ENCODE measurements around the gene NDUFB8. TPM values are rescaled to one million over a fixed set of nuclear protein-coding genes. Genes with fewer than 3 reads are reported as not detected.

NDUFB8 gene
- total and polyA plus RNA-seq, 9 donors, result 99.4 to 262 (median 150) TPM

GRCh38 chr10:100518761-100519241 lies 10.9 kb downstream of the NDUFB8 start:
- intact Hi-C loops (cut with DNase I), result loop anchor here in 1 of 4 donors (10.0 kb wide), 2 partner anchors 184 to 214 kb away; partner anchors contain the start of gene PKD2L1
- Histone ChIP-seq H3K27me3 (no peaks in the 10 kb centered on the region), H3K4me3 (peak overlapping the region; percentile 34), H3K4me1 (ENCODE audit: insufficient read depth) (peaks cover 8% of the 10 kb centered on the region), H3K36me3 (no peaks in the 10 kb centered on the region), H3K27ac (no peak overlapping the region), H3K9me3 (no peaks in the 10 kb centered on the region)
- 7 to 14% (median 10%) methylated on average over 7 of the region's 7 CpGs for WGBS, 3 donors
- TF ChIP-seq CTCF (IDR thresholded peaks at IDR 0.05), result peak in 2 of 3 donors; percentile 32 to 74
- TF ChIP-seq POLR2A (IDR thresholded peaks at IDR 0.05), result no peak
- no peak for TF ChIP-seq EP300 (IDR thresholded peaks at IDR 0.05)
- DNase-seq, result peak; percentile 37 to 75 (median 56)

- no peak for DNase-seq
- 83 to 98% (median 85%) methylated on average over 2 of the region's 2 CpGs for WGBS, 3 donors
- intact Hi-C loops (cut with DNase I), result loop anchor here in 1 of 4 donors (10.0 kb wide), 2 partner anchors 182 to 212 kb away; partner anchors contain the start of gene PKD2L1
- Histone ChIP-seq H3K27me3 (no peaks in the 10 kb centered on the region), H3K36me3 (no peaks in the 10 kb centered on the region), H3K4me1 (ENCODE audit: insufficient read depth) (peaks cover 8% of the 10 kb centered on the region), H3K9me3 (no peaks in the 10 kb centered on the region), H3K27ac (no peak overlapping the region), H3K4me3 (no peak overlapping the region)
- TF ChIP-seq EP300 (IDR thresholded peaks at IDR 0.05) (no peak), CTCF (IDR thresholded peaks at IDR 0.05) (no peak), POLR2A (IDR thresholded peaks at IDR 0.05) (no peak)
These were observed 12.8 kb downstream of the NDUFB8 start for GRCh38 chr10:100516847-100517246.

- H3K27me3 ChIP-seq, result no peaks in the 10 kb centered on the region
- 69 to 85% (median 80%) methylated on average over 3 of the region's 3 CpGs for WGBS, 3 donors
- TF ChIP-seq CTCF (IDR thresholded peaks at IDR 0.05) (no peak), EP300 (IDR thresholded peaks at IDR 0.05) (no peak), POLR2A (IDR thresholded peaks at IDR 0.05) (no peak)
- H3K36me3 ChIP-seq, result no peaks in the 10 kb centered on the region
- H3K4me1 ChIP-seq (ENCODE audit: insufficient read depth), result peaks cover 8% of the 10 kb centered on the region
- no peaks in the 10 kb centered on the region for H3K9me3 ChIP-seq
- intact Hi-C loops (cut with DNase I), result loop anchor here in 1 of 4 donors (10.0 kb wide), 2 partner anchors 181 to 211 kb away; partner anchors contain the start of gene PKD2L1
- DNase-seq, result no peak
- no peak overlapping the region for H3K4me3 ChIP-seq
- no peak overlapping the region for H3K27ac ChIP-seq
These were observed 14.1 kb downstream of the NDUFB8 start for GRCh38 chr10:100515612-100516011.

- H3K36me3 ChIP-seq, result no peaks in the 10 kb centered on the region
- H3K9me3 ChIP-seq, result no peaks in the 10 kb centered on the region
- DNase-seq, result no peak
- TF ChIP-seq EP300 (IDR thresholded peaks at IDR 0.05), result no peak
- TF ChIP-seq CTCF (IDR thresholded peaks at IDR 0.05), result no peak
- TF ChIP-seq POLR2A (IDR thresholded peaks at IDR 0.05), result no peak
- intact Hi-C loops (cut with DNase I), result loop anchor here in 1 of 4 donors (10.0 kb wide), 2 partner anchors 176 to 206 kb away; partner anchors contain the start of gene PKD2L1
- no peaks in the 10 kb centered on the region for H3K27me3 ChIP-seq
- WGBS, 3 donors, result 87 to 92% (median 89%) methylated on average over 7 of the region's 7 CpGs
- no peak overlapping the region for H3K27ac ChIP-seq
- H3K4me1 ChIP-seq (ENCODE audit: insufficient read depth), result no peaks in the 10 kb centered on the region
- no peak overlapping the region for H3K4me3 ChIP-seq
These were observed 18.9 kb downstream of the NDUFB8 start for GRCh38 chr10:100510533-100511308.
